Muscle of leg (tissue), 11 donors: ENCODE measurements around the gene ARHGAP45. TPM values are rescaled to one million over a fixed set of nuclear protein-coding genes. Genes with fewer than 3 reads are reported as not detected.

Source experiments
- DNase-seq: peaks from one replicate; pipeline ENCODE4 v3.0.0; 2013
- H3K27ac ChIP-seq: one replicate; pipeline ENCODE4 v1.5.1; 2013; ENCODE audit warnings: mild to moderate bottlenecking, low read length, control low read depth
- H3K27me3 ChIP-seq: one replicate; pipeline ENCODE4 v1.6.1; 2013; ENCODE audit warnings: low read length; ENCODE audit not compliant: control insufficient read depth, insufficient read depth
- H3K36me3 ChIP-seq: one replicate; pipeline ENCODE4 v1.6.1; 2013; ENCODE audit warnings: low read length; ENCODE audit not compliant: control insufficient read depth, insufficient read depth
- H3K4me1 ChIP-seq: one replicate; pipeline ENCODE4 v1.6.1; 2013; ENCODE audit warnings: low read length; ENCODE audit not compliant: control insufficient read depth, insufficient read depth
- H3K4me3 ChIP-seq: one replicate; pipeline ENCODE4 v1.5.1; 2013; ENCODE audit warnings: low read length, control low read depth
- H3K9me3 ChIP-seq: replicated peaks from 2 replicates; pipeline ENCODE4 v1.6.1; 2013; ENCODE audit warnings: low read depth, low read length; ENCODE audit not compliant: control insufficient read depth
- WGBS: methylation state at CpG from one replicate; pipeline ENCODE4 v1.1.5; 2013; ENCODE audit warnings: missing lambda C conversion rate; ENCODE audit not compliant: insufficient coverage; 5-methylcytosine and 5-hydroxymethylcytosine counted together
- polyA plus RNA-seq, 8 donors: library from polyadenylated mRNA; unstranded; fragments of 120-200 nt; gene quantifications; one replicate each; pipeline versions ENCODE4 v1.2.1 to v1.2.3, GENCODE V29; 2013; ENCODE audit warnings: inconsistent platforms in 1 of 8, low replicate concordance in 1 of 8; ENCODE audit not compliant: insufficient read length in 8 of 8, insufficient read depth in 1 of 8
- total RNA-seq: library from RNA; stranded (reverse); fragments of 120-200 nt; gene quantifications from one replicate; pipeline ENCODE4 v1.2.4, GENCODE V29; 2013

Gene ARHGAP45
- total and polyA plus RNA-seq, 9 donors, result 5.0 to 13.1 (median 11.1) TPM

DNA sequence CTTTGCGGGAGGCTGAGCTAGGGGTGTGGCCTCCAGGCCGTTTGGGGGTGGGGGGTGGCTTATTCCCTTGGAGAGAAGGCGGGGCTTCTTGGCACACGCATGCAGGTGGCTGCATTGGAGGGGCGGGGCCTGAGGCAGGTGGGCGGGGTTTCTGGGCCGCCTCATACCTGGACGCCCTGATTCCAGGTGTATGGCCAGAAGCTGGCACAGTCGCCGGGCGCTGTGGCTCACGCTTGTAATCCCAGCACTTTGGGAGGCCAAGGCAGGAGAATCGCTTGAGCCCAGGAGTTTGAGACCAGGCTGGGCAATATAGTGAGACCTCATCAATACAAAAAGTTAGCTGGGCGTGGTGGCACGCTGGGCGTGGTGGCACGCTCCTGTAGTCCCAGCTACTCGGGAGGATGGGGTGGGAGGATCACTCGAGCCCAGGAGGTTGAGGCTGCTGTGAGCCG, 19.2 kb upstream of the ARHGAP45 start:
- Histone ChIP-seq H3K36me3 (peaks cover 15% of the 10 kb centered on the region), H3K9me3 (no peaks in the 10 kb centered on the region), H3K4me3 (no peak overlapping the region), H3K27ac (no peak overlapping the region), H3K4me1 (peaks cover 6% of the 10 kb centered on the region), H3K27me3 (no peaks in the 10 kb centered on the region)
- no peak for DNase-seq
- 84% methylated on average over 12 of the region's 20 CpGs for WGBS

DNA sequence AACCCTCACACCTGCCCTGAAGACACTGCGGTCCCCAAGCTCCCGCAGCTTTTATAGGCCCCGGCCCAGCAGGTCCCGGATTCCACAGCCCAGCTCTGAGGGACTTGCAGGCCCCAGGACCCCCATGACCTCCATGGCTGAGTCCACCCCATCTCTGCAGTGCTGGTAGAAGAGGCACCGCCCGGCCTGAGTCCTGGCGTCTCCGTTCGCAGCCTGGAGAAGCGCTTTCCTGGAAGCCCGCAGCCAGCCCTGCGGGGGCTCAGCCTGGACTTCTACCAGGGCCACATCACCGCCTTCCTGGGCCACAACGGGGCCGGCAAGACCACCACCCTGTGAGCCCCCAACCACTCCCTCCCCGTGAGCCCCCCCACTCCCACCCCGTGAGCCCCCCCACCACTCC, 17.9 kb upstream of the ARHGAP45 start:
- DNase-seq, result no peak
- Histone ChIP-seq H3K27ac (no peak overlapping the region), H3K9me3 (no peaks in the 10 kb centered on the region), H3K4me1 (no peaks in the 10 kb centered on the region), H3K27me3 (no peaks in the 10 kb centered on the region), H3K36me3 (peaks cover 17% of the 10 kb centered on the region), H3K4me3 (no peak overlapping the region)
- WGBS, result 78% methylated on average over 13 of the region's 17 CpGs

DNA sequence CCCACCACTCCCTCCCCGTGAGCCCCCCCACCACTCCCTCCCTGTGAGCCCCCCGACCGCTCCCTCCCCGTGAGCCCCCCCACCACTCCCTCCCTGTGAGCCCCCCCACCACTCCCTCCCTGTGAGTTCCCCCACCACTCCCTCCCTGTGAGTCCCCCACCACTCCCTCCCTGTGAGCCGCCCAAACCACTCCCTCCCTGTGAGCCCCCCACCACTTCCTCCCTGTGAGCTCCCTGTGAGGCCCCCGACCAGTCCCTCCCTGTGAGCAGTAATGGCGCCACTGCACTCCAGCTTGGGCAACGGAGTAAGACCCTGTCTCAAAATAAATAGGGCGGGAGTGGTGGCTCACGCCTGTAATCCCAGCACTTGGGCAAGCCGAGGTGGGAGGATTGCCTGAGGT, 17.2 kb upstream of the ARHGAP45 start:
- H3K27me3 ChIP-seq, result no peaks in the 10 kb centered on the region
- H3K27ac ChIP-seq, result no peak overlapping the region
- H3K9me3 ChIP-seq, result peaks cover 3% of the 10 kb centered on the region
- 0% methylated on average over 2 of the region's 11 CpGs for WGBS
- no peaks in the 10 kb centered on the region for H3K4me1 ChIP-seq
- no peak overlapping the region for H3K4me3 ChIP-seq
- peaks cover 12% of the 10 kb centered on the region for H3K36me3 ChIP-seq
- no peak for DNase-seq

DNA sequence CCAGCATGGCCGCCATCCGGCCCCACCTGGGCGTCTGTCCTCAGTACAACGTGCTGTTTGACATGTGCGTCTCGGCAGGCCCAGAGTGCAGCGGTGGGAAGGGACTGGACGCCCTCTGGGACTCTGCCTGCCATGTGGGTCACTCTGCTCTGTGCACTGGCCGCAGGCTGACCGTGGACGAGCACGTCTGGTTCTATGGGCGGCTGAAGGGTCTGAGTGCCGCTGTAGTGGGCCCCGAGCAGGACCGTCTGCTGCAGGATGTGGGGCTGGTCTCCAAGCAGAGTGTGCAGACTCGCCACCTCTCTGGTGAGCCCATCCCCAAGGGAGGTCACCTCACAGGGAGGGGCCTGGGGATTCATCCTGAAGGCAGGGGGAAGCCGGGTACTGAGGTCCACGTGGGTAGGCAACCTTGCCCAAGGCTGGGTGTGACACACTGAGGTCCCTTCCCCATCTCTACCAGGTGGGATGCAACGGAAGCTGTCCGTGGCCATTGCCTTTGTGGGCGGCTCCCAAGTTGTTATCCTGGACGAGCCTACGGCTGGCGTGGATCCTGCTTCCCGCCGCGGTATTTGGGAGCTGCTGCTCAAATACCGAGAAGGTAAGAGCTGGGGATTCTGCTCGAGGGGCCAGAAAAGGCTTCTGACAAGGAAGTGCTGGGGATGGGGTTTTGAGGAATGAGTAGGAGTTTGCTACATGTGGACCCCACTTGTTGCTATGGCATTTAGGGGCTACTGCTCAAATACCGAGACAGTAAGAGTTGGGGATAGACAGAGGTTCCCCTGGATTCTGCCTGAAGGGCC, 15.8 kb upstream of the ARHGAP45 start:
- no peak overlapping the region for H3K4me3 ChIP-seq
- no peak overlapping the region for H3K27ac ChIP-seq
- peaks cover 13% of the 10 kb centered on the region for H3K9me3 ChIP-seq
- H3K27me3 ChIP-seq, result no peaks in the 10 kb centered on the region
- WGBS, result 78% methylated on average over 28 of the region's 31 CpGs
- H3K4me1 ChIP-seq, result no peaks in the 10 kb centered on the region
- no peak for DNase-seq
- peaks cover 18% of the 10 kb centered on the region for H3K36me3 ChIP-seq

DNA sequence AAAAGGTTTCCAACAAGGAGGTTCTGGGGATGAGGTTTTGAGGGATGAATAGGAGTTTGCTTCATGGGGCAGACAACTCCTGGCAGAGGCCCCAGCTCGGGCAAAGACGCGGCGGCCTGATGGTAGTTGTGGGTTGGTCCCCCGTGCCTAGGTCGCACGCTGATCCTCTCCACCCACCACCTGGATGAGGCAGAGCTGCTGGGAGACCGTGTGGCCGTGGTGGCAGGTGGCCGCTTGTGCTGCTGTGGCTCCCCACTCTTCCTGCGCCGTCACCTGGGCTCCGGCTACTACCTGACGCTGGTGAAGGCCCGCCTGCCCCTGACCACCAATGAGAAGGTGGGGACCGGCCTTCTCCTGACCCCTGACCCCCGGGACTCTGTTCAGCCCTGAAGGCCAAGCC, 15.2 kb upstream of the ARHGAP45 start:
- no peak overlapping the region for H3K4me3 ChIP-seq
- peaks cover 22% of the 10 kb centered on the region for H3K36me3 ChIP-seq
- peaks cover 19% of the 10 kb centered on the region for H3K9me3 ChIP-seq
- 80% methylated on average over 10 of the region's 17 CpGs for WGBS
- DNase-seq, result no peak
- H3K27me3 ChIP-seq, result no peaks in the 10 kb centered on the region
- no peak overlapping the region for H3K27ac ChIP-seq
- H3K4me1 ChIP-seq, result no peaks in the 10 kb centered on the region

DNA sequence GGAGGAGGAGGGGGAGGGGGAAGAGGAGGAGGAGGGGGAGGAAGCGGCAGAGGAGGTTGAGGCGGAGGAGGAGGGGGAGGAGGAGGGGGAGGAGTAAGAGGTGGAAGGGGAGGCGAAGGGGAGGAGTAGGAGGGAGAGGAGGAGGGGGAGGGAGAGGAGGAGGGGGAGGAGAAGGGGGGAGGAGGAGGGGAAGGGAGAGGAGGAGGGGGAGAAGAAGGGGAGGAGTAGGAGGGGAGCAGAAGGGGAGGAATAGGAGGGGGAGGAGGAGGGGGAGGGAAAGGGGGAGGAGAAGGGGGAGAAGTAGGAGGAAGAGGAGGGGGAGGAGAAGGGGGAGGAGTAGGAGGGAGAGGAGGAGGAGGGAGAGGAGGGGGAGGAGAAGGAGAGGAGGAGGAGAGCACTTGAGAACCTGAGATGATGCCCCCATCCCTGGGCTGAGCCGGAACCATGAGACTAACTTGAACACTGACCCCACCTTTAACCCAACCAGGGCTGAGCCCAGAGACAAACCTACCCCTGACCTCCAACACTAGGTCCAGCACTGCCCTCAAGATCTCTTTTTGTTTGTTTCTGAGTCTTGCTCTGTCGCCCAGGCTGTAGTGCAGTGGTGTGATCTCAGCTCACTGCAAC, 14.5 kb upstream of the ARHGAP45 start:
- DNase-seq, result no peak
- Histone ChIP-seq H3K9me3 (peaks cover 25% of the 10 kb centered on the region), H3K4me1 (no peaks in the 10 kb centered on the region), H3K27me3 (peaks cover 2% of the 10 kb centered on the region), H3K4me3 (no peak overlapping the region), H3K36me3 (peaks cover 26% of the 10 kb centered on the region), H3K27ac (no peak overlapping the region)
- WGBS, result 83% methylated on average over 1 of the region's 5 CpGs

DNA sequence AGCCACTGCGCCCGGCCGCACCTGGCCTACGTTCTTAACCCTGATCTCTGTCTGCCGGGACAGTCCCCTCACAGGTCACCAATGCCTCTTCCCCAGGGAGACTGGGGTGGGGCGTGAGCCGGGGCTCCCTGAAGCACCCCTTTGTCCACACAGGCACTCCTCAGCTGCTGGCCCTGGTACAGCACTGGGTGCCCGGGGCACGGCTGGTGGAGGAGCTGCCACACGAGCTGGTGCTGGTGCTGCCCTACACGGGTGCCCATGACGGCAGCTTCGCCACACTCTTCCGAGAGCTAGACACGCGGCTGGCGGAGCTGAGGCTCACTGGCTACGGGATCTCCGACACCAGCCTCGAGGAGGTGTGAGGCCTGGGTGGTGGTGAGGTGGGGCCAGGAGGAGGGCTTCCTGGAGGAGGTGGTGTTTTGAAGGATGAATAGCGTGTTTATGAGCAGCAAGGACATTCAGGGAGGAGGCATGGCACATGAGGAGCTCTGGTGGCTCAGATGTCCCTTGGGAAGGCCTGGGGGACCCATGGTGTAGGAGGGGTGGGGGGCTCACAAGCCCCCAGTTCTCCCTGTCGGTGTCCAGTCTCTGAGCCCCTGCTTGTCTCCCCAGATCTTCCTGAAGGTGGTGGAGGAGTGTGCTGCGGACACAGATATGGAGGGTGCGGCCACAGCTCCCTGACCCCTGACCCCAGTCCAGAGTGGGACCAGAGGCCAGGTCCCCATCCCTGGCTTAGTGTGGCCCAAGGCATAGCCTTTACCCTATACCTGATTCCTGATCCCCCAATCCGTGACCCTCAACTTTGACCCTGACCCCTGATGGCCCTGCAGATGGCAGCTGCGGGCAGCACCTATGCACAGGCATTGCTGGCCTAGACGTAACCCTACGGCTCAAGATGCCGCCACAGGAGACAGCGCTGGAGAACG, 13.5 kb upstream of the ARHGAP45 start:
- WGBS, result 78% methylated on average over 29 of the region's 31 CpGs
- peaks cover 35% of the 10 kb centered on the region for H3K9me3 ChIP-seq
- no peak for DNase-seq
- peaks cover 29% of the 10 kb centered on the region for H3K36me3 ChIP-seq
- peaks cover 2% of the 10 kb centered on the region for H3K27me3 ChIP-seq
- H3K4me3 ChIP-seq, result no peak overlapping the region
- no peaks in the 10 kb centered on the region for H3K4me1 ChIP-seq
- H3K27ac ChIP-seq, result no peak overlapping the region

DNA sequence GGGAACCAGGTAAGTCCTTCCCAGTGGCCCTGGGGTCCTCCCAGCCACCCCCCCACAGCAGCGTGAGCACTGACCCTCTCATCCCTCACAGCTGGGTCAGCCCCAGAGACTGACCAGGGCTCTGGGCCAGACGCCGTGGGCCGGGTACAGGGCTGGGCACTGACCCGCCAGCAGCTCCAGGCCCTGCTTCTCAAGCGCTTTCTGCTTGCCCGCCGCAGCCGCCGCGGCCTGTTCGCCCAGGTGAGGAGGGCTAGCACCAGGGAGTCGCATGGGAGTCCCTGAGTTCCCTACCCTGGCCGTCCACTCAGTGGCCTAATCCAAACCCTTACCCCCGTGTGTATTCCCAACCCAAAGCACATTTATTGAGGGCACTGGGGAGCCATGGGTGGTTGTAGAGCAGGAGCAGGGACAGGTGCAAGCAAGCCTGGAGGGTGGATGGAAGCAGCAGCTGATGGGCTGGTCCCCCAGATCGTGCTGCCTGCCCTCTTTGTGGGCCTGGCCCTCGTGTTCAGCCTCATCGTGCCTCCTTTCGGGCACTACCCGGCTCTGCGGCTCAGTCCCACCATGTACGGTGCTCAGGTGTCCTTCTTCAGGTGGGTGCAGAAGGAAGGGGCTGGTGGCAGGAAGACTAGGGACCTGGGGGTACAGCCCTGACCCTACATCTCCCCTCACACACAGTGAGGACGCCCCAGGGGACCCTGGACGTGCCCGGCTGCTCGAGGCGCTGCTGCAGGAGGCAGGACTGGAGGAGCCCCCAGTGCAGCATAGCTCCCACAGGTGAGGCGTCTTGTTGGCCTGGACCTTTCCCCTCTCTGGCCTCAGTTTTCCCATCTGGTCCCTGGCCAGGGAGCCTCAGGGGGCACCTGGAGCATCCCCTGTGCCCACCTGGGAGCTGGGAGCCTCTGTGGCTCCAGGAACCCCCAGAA, 12.6 kb upstream of the ARHGAP45 start:
- DNase-seq, result no peak
- peaks cover 34% of the 10 kb centered on the region for H3K36me3 ChIP-seq
- peaks cover 41% of the 10 kb centered on the region for H3K9me3 ChIP-seq
- 87% methylated on average over 16 of the region's 28 CpGs for WGBS
- H3K27me3 ChIP-seq, result peaks cover 2% of the 10 kb centered on the region
- no peaks in the 10 kb centered on the region for H3K4me1 ChIP-seq
- H3K4me3 ChIP-seq, result no peak overlapping the region
- no peak overlapping the region for H3K27ac ChIP-seq

DNA sequence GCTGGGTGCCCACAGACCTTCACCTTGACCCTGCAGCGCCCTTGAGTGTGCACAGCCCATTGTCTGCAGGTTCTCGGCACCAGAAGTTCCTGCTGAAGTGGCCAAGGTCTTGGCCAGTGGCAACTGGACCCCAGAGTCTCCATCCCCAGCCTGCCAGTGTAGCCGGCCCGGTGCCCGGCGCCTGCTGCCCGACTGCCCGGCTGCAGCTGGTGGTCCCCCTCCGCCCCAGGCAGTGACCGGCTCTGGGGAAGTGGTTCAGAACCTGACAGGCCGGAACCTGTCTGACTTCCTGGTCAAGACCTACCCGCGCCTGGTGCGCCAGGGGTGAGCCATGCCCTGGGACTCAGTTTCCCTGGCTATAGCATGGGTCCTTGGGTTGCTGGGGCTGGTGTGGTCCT, 11.9 kb upstream of the ARHGAP45 start:
- Histone ChIP-seq H3K36me3 (peaks cover 34% of the 10 kb centered on the region), H3K27ac (no peak overlapping the region), H3K4me3 (no peak overlapping the region), H3K4me1 (no peaks in the 10 kb centered on the region), H3K9me3 (peaks cover 44% of the 10 kb centered on the region), H3K27me3 (peaks cover 2% of the 10 kb centered on the region)
- WGBS, result 85% methylated on average over 10 of the region's 14 CpGs
- DNase-seq, result no peak
